ENCODE results near the gene TLCD3A.
"Not testable (repeated sequence)": the region's sequence is repeated elsewhere in the genome, so short reads cannot be mapped to it uniquely, and the experiment has no call there.

The TLCD3A gene

DNA sequence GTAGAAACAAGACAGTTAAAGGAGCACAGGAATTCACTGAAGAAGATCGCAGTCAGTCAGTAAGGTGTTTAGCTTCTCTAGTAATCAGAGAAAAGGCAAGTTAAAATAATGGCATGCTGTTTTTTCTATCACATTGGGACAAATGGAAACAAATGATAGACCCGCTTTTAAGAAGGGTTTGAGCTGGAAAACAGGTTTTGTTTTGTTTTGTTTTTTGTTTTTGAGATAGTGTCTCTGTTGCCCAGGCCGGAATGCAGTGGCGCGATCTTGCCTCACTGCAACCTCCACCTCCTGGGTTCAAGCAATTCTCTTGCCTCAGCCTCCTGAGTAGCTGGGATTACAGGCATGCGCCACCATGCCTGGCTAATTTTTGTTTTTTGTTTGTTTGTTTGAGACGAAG, 53.5 kb downstream of the TLCD3A start:
- not testable (repeated sequence) for H3K9me3 Mint-ChIP-seq, H3K36me3 Mint-ChIP-seq, H3K4me3 Mint-ChIP-seq, H3K27me3 Mint-ChIP-seq, H3K27ac Mint-ChIP-seq
- peaks cover 34% of the 10 kb centered on the region for H3K4me1 Mint-ChIP-seq

- H3K36me3 Mint-ChIP-seq: peaks cover 8% of the 10 kb centered on the region
- H3K4me1 Mint-ChIP-seq: peaks cover 26% of the 10 kb centered on the region
Observed at GRCh38 chr17:787641-788221, 55.3 kb downstream of the TLCD3A start.

GRCh38 chr17:788551-788950, 56.2 kb downstream of the TLCD3A start:
- Mint-ChIP-seq H3K27ac (no peak overlapping the region), H3K27me3 (no peaks in the 10 kb centered on the region), H3K36me3 (peaks cover 8% of the 10 kb centered on the region), H3K9me3 (no peaks in the 10 kb centered on the region), H3K4me1 (peaks cover 18% of the 10 kb centered on the region), H3K4me3 (no peak overlapping the region)

More at GRCh38 chr17:787641-788221, 55.3 kb downstream of the TLCD3A start:
- H3K27ac Mint-ChIP-seq: no peak overlapping the region
- H3K27me3 Mint-ChIP-seq: no peaks in the 10 kb centered on the region
- no peak overlapping the region for H3K4me3 Mint-ChIP-seq
- no peaks in the 10 kb centered on the region for H3K9me3 Mint-ChIP-seq

DNA sequence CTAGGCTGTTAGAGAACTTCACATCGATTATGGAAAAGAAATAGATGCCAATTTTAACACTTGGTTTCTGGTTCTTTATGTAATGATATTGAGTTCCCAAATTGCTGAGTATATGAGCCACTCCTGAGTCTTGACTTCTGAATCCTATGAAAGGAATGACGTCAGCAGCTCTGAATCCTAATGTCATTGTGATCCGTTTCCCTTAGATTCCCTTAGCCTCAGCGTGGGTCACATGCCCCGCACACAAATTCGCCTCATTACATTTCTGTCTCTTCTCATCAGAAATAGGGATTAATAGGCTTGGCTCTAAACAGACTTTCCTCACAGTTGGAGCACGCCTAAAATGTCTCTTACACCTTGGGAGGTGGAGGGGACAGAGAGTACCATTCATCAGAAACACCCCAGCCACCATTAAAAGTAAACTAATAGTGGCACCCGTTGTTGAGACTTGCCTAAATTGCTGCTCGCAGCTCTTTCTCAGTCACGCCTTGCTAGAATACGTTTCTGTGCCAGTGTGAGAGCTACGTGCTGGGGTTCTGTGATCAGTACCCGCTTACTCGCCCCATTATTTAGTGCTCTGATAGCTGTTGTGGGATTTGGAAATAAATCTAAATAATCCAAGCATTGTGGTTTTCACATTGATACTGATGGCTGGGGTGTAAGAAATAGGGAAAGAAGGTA, 56.9 kb downstream of the TLCD3A start:
- Mint-ChIP-seq H3K36me3 (peaks cover 4% of the 10 kb centered on the region), H3K27me3 (no peaks in the 10 kb centered on the region), H3K4me1 (peaks cover 10% of the 10 kb centered on the region), H3K4me3 (no peak overlapping the region), H3K27ac (peak overlapping the region; percentile 30), H3K9me3 (no peaks in the 10 kb centered on the region)

DNA sequence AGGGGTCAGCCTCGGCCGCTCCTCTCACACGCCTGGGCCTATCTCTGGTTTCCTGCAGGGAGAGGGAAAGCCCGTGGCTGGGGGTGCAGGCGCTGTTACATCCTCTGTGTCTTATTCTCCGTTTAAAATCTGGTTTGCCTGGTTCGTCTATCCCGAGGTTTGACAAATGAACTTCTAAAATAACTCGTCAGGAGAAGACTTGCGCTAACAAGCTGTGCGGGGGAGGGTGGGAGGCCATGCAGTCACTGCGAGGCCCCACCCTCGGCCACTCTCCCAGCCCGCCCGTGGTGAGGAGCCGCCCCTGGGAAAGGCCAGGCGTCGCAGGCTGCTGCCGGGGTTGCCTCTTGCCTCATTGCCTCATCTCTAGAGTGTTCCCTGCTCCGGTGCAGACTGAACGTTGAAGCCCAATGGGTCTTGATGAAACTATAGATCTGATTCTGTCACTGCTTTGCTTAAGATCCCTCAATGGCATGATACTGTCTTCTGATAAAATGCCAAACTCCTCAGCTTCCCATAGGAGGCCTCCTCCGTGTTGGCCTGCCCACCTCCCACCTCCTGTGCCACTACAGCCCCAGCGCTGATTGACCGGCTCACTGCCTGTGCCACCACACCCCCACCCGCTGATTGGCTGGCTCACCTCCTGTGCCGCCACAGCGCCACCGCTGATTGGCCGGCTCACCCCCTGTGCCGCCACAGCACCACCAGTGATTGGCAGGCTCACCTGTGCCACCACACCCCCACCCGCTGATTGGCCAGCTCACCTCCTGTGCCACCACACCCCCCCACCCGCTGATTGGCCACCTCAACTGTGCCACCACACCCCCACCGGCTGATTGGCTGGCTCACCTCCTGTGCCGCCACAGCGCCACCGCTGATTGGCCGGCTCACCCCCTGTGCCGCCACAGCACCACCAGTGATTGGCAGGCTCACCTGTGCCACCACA, 57.8 kb downstream of the TLCD3A start:
- H3K36me3 Mint-ChIP-seq, H3K9me3 Mint-ChIP-seq, H3K27me3 Mint-ChIP-seq, H3K4me1 Mint-ChIP-seq, H3K27ac Mint-ChIP-seq, H3K4me3 Mint-ChIP-seq: not testable (repeated sequence)

DNA sequence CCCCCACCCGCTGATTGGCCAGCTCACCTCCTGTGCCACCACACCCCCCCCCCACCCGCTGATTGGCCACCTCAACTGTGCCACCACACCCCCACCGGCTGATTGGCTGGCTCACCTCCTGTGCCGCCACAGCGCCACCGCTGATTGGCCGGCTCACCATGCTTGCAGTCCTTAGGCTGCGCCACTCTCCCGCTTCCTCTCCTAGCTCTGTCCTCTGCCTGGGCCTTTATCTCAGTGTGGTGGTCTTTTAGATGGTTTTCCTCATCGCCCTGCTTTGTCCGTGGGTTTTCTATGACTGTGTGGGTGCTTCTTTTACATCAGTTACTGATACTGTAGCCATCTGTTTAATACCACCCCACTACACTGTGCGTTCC, 58.5 kb downstream of the TLCD3A start:
- not testable (repeated sequence) for H3K27ac Mint-ChIP-seq, H3K9me3 Mint-ChIP-seq, H3K27me3 Mint-ChIP-seq, H3K36me3 Mint-ChIP-seq, H3K4me3 Mint-ChIP-seq, H3K4me1 Mint-ChIP-seq

DNA sequence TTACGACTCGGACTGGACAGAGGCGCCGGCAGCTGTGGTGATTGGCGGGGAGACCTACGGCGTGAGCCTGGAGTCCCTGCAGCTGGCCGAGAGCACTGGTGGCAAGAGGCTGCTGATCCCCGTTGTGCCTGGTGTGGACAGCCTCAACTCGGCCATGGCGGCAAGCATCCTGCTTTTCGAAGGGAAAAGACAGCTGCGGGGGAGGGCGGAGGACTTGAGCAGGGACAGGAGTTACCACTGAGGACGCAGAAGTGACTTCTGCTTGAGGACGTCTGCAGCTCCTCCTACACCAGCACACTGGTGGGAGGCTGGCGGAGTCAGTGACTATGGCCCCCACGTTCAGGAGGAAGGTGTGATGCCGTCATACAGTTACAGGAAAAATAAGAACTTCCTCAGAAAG, 59.4 kb downstream of the TLCD3A start:
- H3K36me3 Mint-ChIP-seq: peaks cover 4% of the 10 kb centered on the region
- no peak overlapping the region for H3K4me3 Mint-ChIP-seq
- peaks cover 10% of the 10 kb centered on the region for H3K4me1 Mint-ChIP-seq
- H3K27me3 Mint-ChIP-seq: no peaks in the 10 kb centered on the region
- H3K9me3 Mint-ChIP-seq: no peaks in the 10 kb centered on the region
- no peak overlapping the region for H3K27ac Mint-ChIP-seq

DNA sequence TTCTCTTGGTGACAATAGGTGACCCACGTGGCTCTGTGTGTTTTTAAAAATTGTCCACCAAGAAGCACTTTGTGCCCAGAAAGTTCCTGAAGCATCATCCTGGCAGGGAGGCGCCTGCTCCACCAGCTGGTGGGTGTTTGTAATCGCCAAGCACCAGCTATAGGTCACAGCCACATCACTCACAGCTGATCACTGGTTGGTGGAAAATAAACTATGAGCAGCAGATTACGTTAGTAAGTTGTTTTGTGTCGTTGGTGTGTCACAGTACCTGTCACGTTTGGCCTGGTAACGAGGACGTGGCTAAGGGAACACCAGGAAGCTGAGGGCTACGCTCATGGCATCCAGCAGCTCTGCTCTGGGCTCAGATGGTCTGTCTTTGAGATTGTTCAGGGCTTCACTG, 59.9 kb downstream of the TLCD3A start:
- H3K27me3 Mint-ChIP-seq: no peaks in the 10 kb centered on the region
- peaks cover 7% of the 10 kb centered on the region for H3K4me1 Mint-ChIP-seq
- H3K27ac Mint-ChIP-seq: no peak overlapping the region
- H3K4me3 Mint-ChIP-seq: no peak overlapping the region
- H3K36me3 Mint-ChIP-seq: peaks cover 2% of the 10 kb centered on the region
- H3K9me3 Mint-ChIP-seq: no peaks in the 10 kb centered on the region

Data from activated naive CD4-positive, alpha-beta T cell treated with anti-CD3 and anti-CD28 coated beads, Interleukin-2, amount 50 U/mL, for 24 hours (primary cell).